GM23338 (cell line): ENCODE measurements around the gene RABGAP1L. TPM values are rescaled to one million over a fixed set of nuclear protein-coding genes. Genes with fewer than 3 reads are reported as not detected.
A peak's percentile ranks its signal among the peaks of the same experiment; 100 is the strongest.

Experiments used
- ATAC-seq: fragments of 200-7000 bp; cut with Tn5 transposase; 3 replicates; pipeline ENCODE4 v1.9.1; 2020
- DNase-seq: peaks from one replicate; pipeline ENCODE4 v3.0.0-alpha.2; 2015; ENCODE audit warnings: low spot score
- H2AFZ ChIP-seq: fragments of 200-600 bp; sonication (generic); 2 replicates; pipeline ENCODE4 v1.8.0; 2016; ENCODE audit warnings: antibody characterized with exemption, mild to moderate bottlenecking, moderate library complexity
- H3F3A ChIP-seq: fragments of 200-600 bp; sonication (generic); replicated peaks from 2 replicates; pipeline ENCODE4 v1.8.0; 2017; ENCODE audit warnings: antibody characterized with exemption, mixed run types, low read depth
- H3K27ac ChIP-seq: fragments of 200-600 bp; sonication (generic); 2 replicates; pipeline ENCODE4 v1.6.1; 2016; ENCODE audit warnings: low read depth
- H3K27me3 ChIP-seq: fragments of 200-600 bp; sonication (generic); 2 replicates; pipeline ENCODE4 v1.8.0; 2016; ENCODE audit warnings: mild to moderate bottlenecking, mixed run types, moderate library complexity; ENCODE audit not compliant: insufficient read depth
- H3K36me3 ChIP-seq: fragments of 200-600 bp; sonication (generic); 2 replicates; pipeline ENCODE4 v1.8.0; 2016; ENCODE audit warnings: mild to moderate bottlenecking; ENCODE audit not compliant: insufficient read depth
- H3K4me1 ChIP-seq: fragments of 200-600 bp; sonication (generic); 2 replicates; pipeline ENCODE4 v1.8.0; 2016; ENCODE audit warnings: mild to moderate bottlenecking, moderate library complexity; ENCODE audit not compliant: insufficient read depth
- H3K4me2 ChIP-seq: fragments of 200-600 bp; sonication (generic); 2 replicates; pipeline ENCODE4 v1.7.1; 2017; ENCODE audit warnings: mixed run types
- H3K4me3 ChIP-seq: fragments of 200-600 bp; sonication (generic); 2 replicates; pipeline ENCODE4 v1.6.1; 2016; ENCODE audit warnings: mixed run types
- H3K79me2 ChIP-seq: fragments of 200-600 bp; sonication (generic); replicated peaks from 2 replicates; pipeline ENCODE4 v1.8.0; 2017; ENCODE audit warnings: mild to moderate bottlenecking; ENCODE audit not compliant: insufficient read depth
- H3K9me2 ChIP-seq: fragments of 200-600 bp; sonication (generic); 2 replicates; pipeline ENCODE4 v1.8.0; 2017; ENCODE audit not compliant: insufficient read depth
- H4K20me1 ChIP-seq: fragments of 200-600 bp; sonication (generic); replicated peaks from 2 replicates; pipeline ENCODE4 v1.8.0; 2017; ENCODE audit warnings: mild to moderate bottlenecking; ENCODE audit not compliant: insufficient read depth
- H3K27ac Mint-ChIP-seq: 2 replicates; pipeline ENCODE4 v1.8.0; 2020; ENCODE audit warnings: inconsistent platforms, mild to moderate bottlenecking, moderate library complexity, mixed read lengths
- H3K27me3 Mint-ChIP-seq: 3 replicates; pipeline ENCODE4 v1.8.0; 2022; ENCODE audit warnings: low read depth, mild to moderate bottlenecking, moderate library complexity, mixed read lengths, inconsistent platforms; ENCODE audit not compliant: insufficient read depth, poor library complexity
- H3K36me3 Mint-ChIP-seq: 3 replicates; pipeline ENCODE4 v1.8.0; 2021; ENCODE audit warnings: low read depth, mild to moderate bottlenecking, inconsistent platforms, moderate library complexity, mixed read lengths
- H3K4me1 Mint-ChIP-seq: 3 replicates; pipeline ENCODE4 v1.8.0; 2020; ENCODE audit warnings: mild to moderate bottlenecking, inconsistent platforms, mixed read lengths
- H3K4me3 Mint-ChIP-seq: 3 replicates; pipeline ENCODE4 v1.8.0; 2021; ENCODE audit warnings: moderate library complexity, mild to moderate bottlenecking, inconsistent platforms, mixed read lengths
- H3K9me3 Mint-ChIP-seq: 3 replicates; pipeline ENCODE4 v1.8.0; 2020; ENCODE audit warnings: moderate library complexity, mild to moderate bottlenecking, inconsistent platforms, mixed read lengths
- CREB1 ChIP-seq: fragments of 250-450 bp; sonication (Bioruptor Pico); IDR thresholded peaks from 2 replicates; pipeline ENCODE4 v1.5.0; 2020; ENCODE audit warnings: low read depth, mild to moderate bottlenecking, moderate library complexity
- EZH2 ChIP-seq: fragments of 200-600 bp; sonication (generic); IDR thresholded peaks from one replicate; pipeline ENCODE4 v1.8.0; 2017; ENCODE audit warnings: antibody characterized with exemption, mild to moderate bottlenecking, low read depth; ENCODE audit not compliant: unreplicated experiment
- JUNB ChIP-seq: IDR thresholded peaks from one replicate; pipeline ENCODE4 v1.6.1; 2016; ENCODE audit warnings: antibody characterized with exemption; ENCODE audit not compliant: unreplicated experiment
- POLR2AphosphoS5 ChIP-seq: IDR thresholded peaks from 2 replicates; pipeline ENCODE4 v1.6.1; 2016; ENCODE audit warnings: antibody characterized with exemption, low read depth
- ZNF114 ChIP-seq: fragments of 250-450 bp; sonication (Bioruptor Pico); IDR thresholded peaks from 2 replicates; pipeline ENCODE4 v1.5.0; 2020; ENCODE audit warnings: mild to moderate bottlenecking, moderate library complexity
- ZNF331 ChIP-seq: fragments of 250-450 bp; sonication (Bioruptor Pico); IDR thresholded peaks from 2 replicates; pipeline ENCODE4 v1.5.0; 2020; ENCODE audit warnings: low read depth, mild to moderate bottlenecking, moderate library complexity
- polyA plus RNA-seq: library from polyadenylated mRNA; unstranded; fragments of >200 nt; fragmentation: Nextera tagmentation; extraction: Ambion mirVana; gene quantifications from 2 replicates; pipeline ENCODE4 v1.2.1, GENCODE V29; 2016
- total RNA-seq: library from RNA; depleted of rRNA; stranded (reverse); fragments of >200 nt; shearing (Covaris generic); gene quantifications from 2 replicates; pipeline ENCODE4 v1.2.3, GENCODE V29; 2014
- TF ChIP-seq, protein P1 (sequence below), 2 experiments: fragments of 200-600 bp in 1 of 2; sonication (generic) in 1 of 2; conservative IDR thresholded peaks; 2 replicates each; pipeline versions ENCODE4 v1.5.1 to v1.6.1; 2016 to 2017; ENCODE audit warnings: antibody characterized with exemption in 2 of 2, low read depth in 2 of 2, mild to moderate bottlenecking in 2 of 2, moderate library complexity in 1 of 2
- TF ChIP-seq, protein P2 (sequence below): fragments of 250-450 bp; sonication (Bioruptor Pico); IDR thresholded peaks from 2 replicates; pipeline ENCODE4 v1.5.0; 2020; ENCODE audit warnings: mild to moderate bottlenecking, moderate library complexity
- TF ChIP-seq, protein P3 (sequence below): IDR thresholded peaks from 2 replicates; pipeline ENCODE4 v1.6.1; 2016; ENCODE audit warnings: antibody characterized with exemption

RABGAP1L gene
- total and polyA plus RNA-seq, 2 experiments from 2014 or later = 83.2 to 136 TPM

DNA sequence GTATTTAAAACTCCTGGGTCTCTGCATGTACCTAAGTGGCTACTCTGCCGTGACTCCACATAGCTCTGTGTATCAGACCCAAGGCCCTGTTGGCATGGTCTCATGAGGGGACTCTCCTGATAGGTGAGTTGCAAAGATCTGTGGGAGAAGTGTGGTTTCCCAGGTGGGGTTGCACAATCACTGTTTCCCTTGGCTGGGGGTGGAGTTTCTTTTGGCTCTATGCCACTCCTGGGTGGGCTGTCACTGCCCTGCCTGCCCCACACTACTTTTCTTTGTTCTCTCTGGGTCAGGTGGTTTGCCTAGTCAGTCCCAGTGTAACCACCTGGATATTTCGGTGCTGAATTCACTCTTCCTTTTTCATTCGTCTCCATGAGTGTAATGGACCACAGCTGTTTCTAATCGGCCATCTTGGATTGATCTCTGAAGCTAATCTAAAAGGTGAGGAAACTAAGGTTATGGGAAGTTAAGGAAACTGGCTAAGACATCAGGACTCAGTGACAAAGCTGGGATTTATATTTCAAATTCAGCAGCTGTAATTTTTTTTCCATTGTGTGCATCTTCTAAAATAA lies 743.3 kb downstream of the RABGAP1L start:
- H3K79me2 ChIP-seq = peaks cover 100% of the 10 kb centered on the region
- TF ChIP-seq CREB1 (no peak), EZH2 (no peak), POLR2AphosphoS5 (no peak), ZNF331 (CRISPR knock-in tag) (no peak), ZNF114 (CRISPR knock-in tag) (no peak)
- TF ChIP-seq, protein P1, sequence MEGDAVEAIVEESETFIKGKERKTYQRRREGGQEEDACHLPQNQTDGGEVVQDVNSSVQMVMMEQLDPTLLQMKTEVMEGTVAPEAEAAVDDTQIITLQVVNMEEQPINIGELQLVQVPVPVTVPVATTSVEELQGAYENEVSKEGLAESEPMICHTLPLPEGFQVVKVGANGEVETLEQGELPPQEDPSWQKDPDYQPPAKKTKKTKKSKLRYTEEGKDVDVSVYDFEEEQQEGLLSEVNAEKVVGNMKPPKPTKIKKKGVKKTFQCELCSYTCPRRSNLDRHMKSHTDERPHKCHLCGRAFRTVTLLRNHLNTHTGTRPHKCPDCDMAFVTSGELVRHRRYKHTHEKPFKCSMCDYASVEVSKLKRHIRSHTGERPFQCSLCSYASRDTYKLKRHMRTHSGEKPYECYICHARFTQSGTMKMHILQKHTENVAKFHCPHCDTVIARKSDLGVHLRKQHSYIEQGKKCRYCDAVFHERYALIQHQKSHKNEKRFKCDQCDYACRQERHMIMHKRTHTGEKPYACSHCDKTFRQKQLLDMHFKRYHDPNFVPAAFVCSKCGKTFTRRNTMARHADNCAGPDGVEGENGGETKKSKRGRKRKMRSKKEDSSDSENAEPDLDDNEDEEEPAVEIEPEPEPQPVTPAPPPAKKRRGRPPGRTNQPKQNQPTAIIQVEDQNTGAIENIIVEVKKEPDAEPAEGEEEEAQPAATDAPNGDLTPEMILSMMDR (conservative IDR thresholded peaks at IDR 0.05; ENCODE audit: low read depth in 2 of 2) = no peak
- peak overlapping the region; percentile 17; the same call in 1 of the 2 replicates for H3K27ac ChIP-seq
- H3K36me3 Mint-ChIP-seq = peaks cover 91% of the 10 kb centered on the region
- peaks cover 7% of the 10 kb centered on the region; the same call in 1 of the 2 replicates for H3K36me3 ChIP-seq
- no peak overlapping the region for H3K4me2 ChIP-seq
- no peak; the same call in 2 of the 3 replicates for ATAC-seq
- H4K20me1 ChIP-seq = peaks cover 32% of the 10 kb centered on the region; the same call in 1 of the 2 replicates
- no peak overlapping the region for H3K4me3 ChIP-seq
- DNase-seq = no peak
- no peak overlapping the region for H3K4me3 Mint-ChIP-seq
- no peaks in the 10 kb centered on the region; the same call in 1 of the 2 replicates for H3K9me2 ChIP-seq
- H3K27ac Mint-ChIP-seq = peak overlapping the region; percentile 91
- H3K4me1 Mint-ChIP-seq = peaks cover 44% of the 10 kb centered on the region
- H2AFZ ChIP-seq = no peak overlapping the region
- 0 out of 2 replicates have a peak, but pooled peaks cover 3% of the 10 kb centered on the region for H3F3A ChIP-seq
- H3K4me1 ChIP-seq = peaks cover 50% of the 10 kb centered on the region
- H3K27me3 Mint-ChIP-seq = peaks cover 12% of the 10 kb centered on the region
- no peaks in the 10 kb centered on the region for H3K27me3 ChIP-seq
- no peaks in the 10 kb centered on the region; the same call in none of the 3 replicates for H3K9me3 Mint-ChIP-seq

DNA sequence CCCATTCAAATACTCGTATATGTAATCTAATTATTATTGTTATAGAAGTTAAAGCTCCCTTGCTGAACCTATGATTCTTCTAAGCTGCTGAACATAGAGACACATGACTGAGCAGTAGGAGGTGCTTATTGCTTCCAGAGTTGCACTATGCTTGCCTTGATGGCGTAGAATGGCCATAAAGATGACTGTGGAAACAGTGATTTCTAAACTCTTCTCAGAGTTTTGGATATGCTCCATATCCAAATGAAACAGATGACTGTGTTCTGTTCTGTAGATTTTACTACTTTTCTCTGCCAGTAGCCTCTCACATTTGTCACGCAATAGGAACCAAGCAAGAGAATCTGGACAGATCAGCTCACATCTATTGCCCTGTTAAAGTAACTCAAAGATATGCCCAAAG lies 752.3 kb downstream of the RABGAP1L start:
- no peak overlapping the region for H2AFZ ChIP-seq
- TF ChIP-seq, protein P2, sequence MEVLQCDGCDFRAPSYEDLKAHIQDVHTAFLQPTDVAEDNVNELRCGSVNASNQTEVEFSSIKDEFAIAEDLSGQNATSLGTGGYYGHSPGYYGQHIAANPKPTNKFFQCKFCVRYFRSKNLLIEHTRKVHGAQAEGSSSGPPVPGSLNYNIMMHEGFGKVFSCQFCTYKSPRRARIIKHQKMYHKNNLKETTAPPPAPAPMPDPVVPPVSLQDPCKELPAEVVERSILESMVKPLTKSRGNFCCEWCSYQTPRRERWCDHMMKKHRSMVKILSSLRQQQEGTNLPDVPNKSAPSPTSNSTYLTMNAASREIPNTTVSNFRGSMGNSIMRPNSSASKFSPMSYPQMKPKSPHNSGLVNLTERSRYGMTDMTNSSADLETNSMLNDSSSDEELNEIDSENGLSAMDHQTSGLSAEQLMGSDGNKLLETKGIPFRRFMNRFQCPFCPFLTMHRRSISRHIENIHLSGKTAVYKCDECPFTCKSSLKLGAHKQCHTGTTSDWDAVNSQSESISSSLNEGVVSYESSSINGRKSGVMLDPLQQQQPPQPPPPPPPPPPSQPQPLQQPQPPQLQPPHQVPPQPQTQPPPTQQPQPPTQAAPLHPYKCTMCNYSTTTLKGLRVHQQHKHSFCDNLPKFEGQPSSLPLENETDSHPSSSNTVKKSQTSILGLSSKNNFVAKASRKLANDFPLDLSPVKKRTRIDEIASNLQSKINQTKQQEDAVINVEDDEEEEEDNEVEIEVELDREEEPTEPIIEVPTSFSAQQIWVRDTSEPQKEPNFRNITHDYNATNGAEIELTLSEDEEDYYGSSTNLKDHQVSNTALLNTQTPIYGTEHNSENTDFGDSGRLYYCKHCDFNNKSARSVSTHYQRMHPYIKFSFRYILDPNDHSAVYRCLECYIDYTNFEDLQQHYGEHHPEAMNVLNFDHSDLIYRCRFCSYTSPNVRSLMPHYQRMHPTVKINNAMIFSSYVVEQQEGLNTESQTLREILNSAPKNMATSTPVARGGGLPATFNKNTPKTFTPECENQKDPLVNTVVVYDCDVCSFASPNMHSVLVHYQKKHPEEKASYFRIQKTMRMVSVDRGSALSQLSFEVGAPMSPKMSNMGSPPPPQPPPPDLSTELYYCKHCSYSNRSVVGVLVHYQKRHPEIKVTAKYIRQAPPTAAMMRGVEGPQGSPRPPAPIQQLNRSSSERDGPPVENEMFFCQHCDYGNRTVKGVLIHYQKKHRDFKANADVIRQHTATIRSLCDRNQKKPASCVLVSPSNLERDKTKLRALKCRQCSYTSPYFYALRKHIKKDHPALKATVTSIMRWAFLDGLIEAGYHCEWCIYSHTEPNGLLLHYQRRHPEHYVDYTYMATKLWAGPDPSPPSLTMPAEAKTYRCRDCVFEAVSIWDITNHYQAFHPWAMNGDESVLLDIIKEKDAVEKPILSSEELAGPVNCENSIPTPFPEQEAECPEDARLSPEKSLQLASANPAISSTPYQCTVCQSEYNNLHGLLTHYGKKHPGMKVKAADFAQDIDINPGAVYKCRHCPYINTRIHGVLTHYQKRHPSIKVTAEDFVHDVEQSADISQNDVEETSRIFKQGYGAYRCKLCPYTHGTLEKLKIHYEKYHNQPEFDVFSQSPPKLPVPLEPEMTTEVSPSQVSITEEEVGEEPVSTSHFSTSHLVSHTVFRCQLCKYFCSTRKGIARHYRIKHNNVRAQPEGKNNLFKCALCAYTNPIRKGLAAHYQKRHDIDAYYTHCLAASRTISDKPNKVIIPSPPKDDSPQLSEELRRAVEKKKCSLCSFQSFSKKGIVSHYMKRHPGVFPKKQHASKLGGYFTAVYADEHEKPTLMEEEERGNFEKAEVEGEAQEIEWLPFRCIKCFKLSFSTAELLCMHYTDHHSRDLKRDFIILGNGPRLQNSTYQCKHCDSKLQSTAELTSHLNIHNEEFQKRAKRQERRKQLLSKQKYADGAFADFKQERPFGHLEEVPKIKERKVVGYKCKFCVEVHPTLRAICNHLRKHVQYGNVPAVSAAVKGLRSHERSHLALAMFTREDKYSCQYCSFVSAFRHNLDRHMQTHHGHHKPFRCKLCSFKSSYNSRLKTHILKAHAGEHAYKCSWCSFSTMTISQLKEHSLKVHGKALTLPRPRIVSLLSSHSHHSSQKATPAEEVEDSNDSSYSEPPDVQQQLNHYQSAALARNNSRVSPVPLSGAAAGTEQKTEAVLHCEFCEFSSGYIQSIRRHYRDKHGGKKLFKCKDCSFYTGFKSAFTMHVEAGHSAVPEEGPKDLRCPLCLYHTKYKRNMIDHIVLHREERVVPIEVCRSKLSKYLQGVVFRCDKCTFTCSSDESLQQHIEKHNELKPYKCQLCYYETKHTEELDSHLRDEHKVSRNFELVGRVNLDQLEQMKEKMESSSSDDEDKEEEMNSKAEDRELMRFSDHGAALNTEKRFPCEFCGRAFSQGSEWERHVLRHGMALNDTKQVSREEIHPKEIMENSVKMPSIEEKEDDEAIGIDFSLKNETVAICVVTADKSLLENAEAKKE (CRISPR knock-in tag) = no peak
- TF ChIP-seq JUNB = no peak
- TF ChIP-seq, protein P3, sequence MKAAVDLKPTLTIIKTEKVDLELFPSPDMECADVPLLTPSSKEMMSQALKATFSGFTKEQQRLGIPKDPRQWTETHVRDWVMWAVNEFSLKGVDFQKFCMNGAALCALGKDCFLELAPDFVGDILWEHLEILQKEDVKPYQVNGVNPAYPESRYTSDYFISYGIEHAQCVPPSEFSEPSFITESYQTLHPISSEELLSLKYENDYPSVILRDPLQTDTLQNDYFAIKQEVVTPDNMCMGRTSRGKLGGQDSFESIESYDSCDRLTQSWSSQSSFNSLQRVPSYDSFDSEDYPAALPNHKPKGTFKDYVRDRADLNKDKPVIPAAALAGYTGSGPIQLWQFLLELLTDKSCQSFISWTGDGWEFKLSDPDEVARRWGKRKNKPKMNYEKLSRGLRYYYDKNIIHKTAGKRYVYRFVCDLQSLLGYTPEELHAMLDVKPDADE = no peak
- TF ChIP-seq ZNF331 (CRISPR knock-in tag) = no peak
- no peak for ATAC-seq

More for the DNA sequence above, 752.3 kb downstream of the RABGAP1L start:
- Mint-ChIP-seq H3K27me3 (peaks cover 4% of the 10 kb centered on the region), H3K4me1 (peaks cover 10% of the 10 kb centered on the region), H3K36me3 (peaks cover 37% of the 10 kb centered on the region), H3K4me3 (no peak overlapping the region), H3K27ac (no peak overlapping the region), H3K9me3 (no peaks in the 10 kb centered on the region)
- H3K4me3 ChIP-seq = no peak overlapping the region
- no peaks in the 10 kb centered on the region for H3K9me2 ChIP-seq
- peak overlapping the region; percentile 30; the same call in 1 of the 2 replicates for H3K27ac ChIP-seq
- H3K36me3 ChIP-seq = peaks cover 5% of the 10 kb centered on the region; the same call in 1 of the 2 replicates
- DNase-seq = no peak
- H3K79me2 ChIP-seq = peaks cover 100% of the 10 kb centered on the region
- peaks cover 60% of the 10 kb centered on the region for H4K20me1 ChIP-seq
- no peaks in the 10 kb centered on the region for H3K27me3 ChIP-seq
- no peak overlapping the region for H3K4me2 ChIP-seq
- 0 out of 2 replicates have a peak, but pooled peaks cover 2% of the 10 kb centered on the region for H3K4me1 ChIP-seq
- H3F3A ChIP-seq = no peaks in the 10 kb centered on the region
